Activated CD4-positive, alpha-beta T cell treated with anti-CD3 and anti-CD28 coated beads, Interleukin-10, Interleukin-2, amounts not matched to agents 100 ng/mL and 50 ng/mL, durations not matched to agents 16 hours and 8 hours (primary cell): ENCODE data around the gene TRPV5.

Experiments used
- DNase-seq: peaks from one replicate; pipeline ENCODE4 v3.0.0-alpha.2; 2020

Gene TRPV5

GRCh38 chr7:142908290-142908689, 25.3 kb downstream of the TRPV5 start:
- no peak for DNase-seq

- DNase-seq = no peak
Observed at GRCh38 chr7:142906643-142907042, 26.9 kb downstream of the TRPV5 start.

GRCh38 chr7:142905759-142906158, 27.8 kb downstream of the TRPV5 start:
- no peak for DNase-seq

- DNase-seq = no peak
Observed at GRCh38 chr7:142904128-142904527, 29.4 kb downstream of the TRPV5 start.

- no peak for DNase-seq
Observed at GRCh38 chr7:142901426-142902259, 31.9 kb downstream of the TRPV5 start.

GRCh38 chr7:142899661-142900060, 33.9 kb downstream of the TRPV5 start:
- no peak for DNase-seq

- no peak for DNase-seq
Observed at GRCh38 chr7:142898377-142899170, 35.0 kb downstream of the TRPV5 start.

GRCh38 chr7:142897691-142898090, 35.9 kb downstream of the TRPV5 start:
- DNase-seq = no peak

GRCh38 chr7:142896741-142897379, 36.7 kb downstream of the TRPV5 start:
- DNase-seq = no peak

GRCh38 chr7:142896151-142896550, 37.4 kb downstream of the TRPV5 start:
- no peak for DNase-seq

- DNase-seq = no peak
Observed at GRCh38 chr7:142894985-142895593, 38.5 kb downstream of the TRPV5 start.

GRCh38 chr7:142894112-142894984, 39.2 kb downstream of the TRPV5 start:
- no peak for DNase-seq

- no peak for DNase-seq
Observed at GRCh38 chr7:142892951-142893350, 40.6 kb downstream of the TRPV5 start.

- no peak for DNase-seq
Observed at GRCh38 chr7:142891490-142892082, 42.0 kb downstream of the TRPV5 start.

- DNase-seq = no peak
Observed at GRCh38 chr7:142890874-142891485, 42.6 kb downstream of the TRPV5 start.

- DNase-seq = no peak
Observed at GRCh38 chr7:142889816-142890215, 43.7 kb downstream of the TRPV5 start.

- DNase-seq = no peak
Observed at GRCh38 chr7:142887282-142888015, 46.1 kb downstream of the TRPV5 start.

GRCh38 chr7:142886866-142887265, 46.7 kb downstream of the TRPV5 start:
- DNase-seq = no peak

- DNase-seq = no peak
Observed at GRCh38 chr7:142885311-142886230, 48.0 kb downstream of the TRPV5 start, which contains the start of gene TRPV6. TSS of gene TRPV6 (minus strand) at chr7:142885745.
